Neural cell (in vitro differentiated cells): Measurements from ENCODE around the gene PTH1R. TPM values are rescaled to one million over a fixed set of nuclear protein-coding genes. Genes with fewer than 3 reads are reported as not detected.

ENCODE experiments used
- H2AFZ ChIP-seq: fragments of 200-600, 300-800 bp; sonication (generic), shearing (Covaris generic); 2 replicates; pipeline ENCODE4 v1.6.0; 2014; ENCODE audit warnings: low read depth, mild to moderate bottlenecking, antibody characterized with exemption, low read length, moderate library complexity
- H3F3A ChIP-seq: fragments of 200-600 bp; shearing (Covaris generic); 2 replicates; pipeline ENCODE4 v1.6.1; 2016; ENCODE audit warnings: mild to moderate bottlenecking, moderate library complexity, mixed read lengths, antibody characterized with exemption, low read length; ENCODE audit not compliant: insufficient read depth, poor library complexity, severe bottlenecking
- H3K27ac ChIP-seq: fragments of 200-600, 300-800 bp; sonication (generic), shearing (Covaris generic); 2 replicates; pipeline ENCODE4 v1.5.1; 2014; ENCODE audit warnings: mild to moderate bottlenecking, low read length, moderate library complexity
- H3K27me3 ChIP-seq: fragments of 300-800, 200-600 bp; sonication (generic), shearing (Covaris generic); 2 replicates; pipeline ENCODE4 v1.6.0; 2014; ENCODE audit warnings: mild to moderate bottlenecking, low read depth, low read length, moderate library complexity; ENCODE audit not compliant: insufficient read depth
- H3K36me3 ChIP-seq: fragments of 300-800, 200-600 bp; sonication (generic), shearing (Covaris generic); 2 replicates; pipeline ENCODE4 v1.5.1; 2014; ENCODE audit warnings: mild to moderate bottlenecking, antibody characterized with exemption, low read length, moderate library complexity; ENCODE audit not compliant: insufficient read depth
- H3K4me2 ChIP-seq: fragments of 300-800, 200-600 bp; sonication (generic), shearing (Covaris generic); 2 replicates; pipeline ENCODE4 v1.6.0; 2014; ENCODE audit warnings: mild to moderate bottlenecking, low read length
- H3K4me3 ChIP-seq: fragments of 300-800, 200-600 bp; sonication (generic), shearing (Covaris generic); 2 replicates; pipeline ENCODE4 v1.5.1; 2014; ENCODE audit warnings: mild to moderate bottlenecking, low read length, moderate library complexity
- H3K79me2 ChIP-seq: fragments of 200-600 bp; shearing (Covaris generic); replicated peaks from 2 replicates; pipeline ENCODE4 v1.6.0; 2014; ENCODE audit warnings: mild to moderate bottlenecking, low read length, moderate library complexity; ENCODE audit not compliant: insufficient read depth
- H3K9ac ChIP-seq: fragments of 300-800, 200-600 bp; sonication (generic), shearing (Covaris generic); 2 replicates; pipeline ENCODE4 v1.6.1; 2016; ENCODE audit warnings: mild to moderate bottlenecking, low read length, mixed read lengths
- H3K9me2 ChIP-seq: fragments of 200-600 bp; shearing (Covaris generic); 2 replicates; pipeline ENCODE4 v1.6.1; 2016; ENCODE audit warnings: mild to moderate bottlenecking, low read length, mixed read lengths; ENCODE audit not compliant: insufficient read depth
- H3K9me3 ChIP-seq: fragments of 200-600, 300-800 bp; sonication (generic), shearing (Covaris generic); 2 replicates; pipeline ENCODE4 v1.6.1; 2016; ENCODE audit warnings: mild to moderate bottlenecking, mixed run types, low read length, moderate library complexity, mixed read lengths
- H4K20me1 ChIP-seq: fragments of 200-600 bp; shearing (Covaris generic); 2 replicates; pipeline ENCODE4 v1.6.1; 2016; ENCODE audit warnings: mild to moderate bottlenecking, mixed run types; ENCODE audit not compliant: insufficient read depth
- EP300 ChIP-seq: fragments of 450-650 bp; conservative IDR thresholded peaks from 2 replicates; pipeline ENCODE4 v1.6.1; 2014; ENCODE audit warnings: antibody characterized with exemption, mild to moderate bottlenecking, moderate library complexity; ENCODE audit not compliant: poor library complexity, severe bottlenecking
- EZH2 ChIP-seq: fragments of 200-600, 300-800 bp; shearing (Covaris generic), sonication (generic); IDR thresholded peaks from 2 replicates; pipeline ENCODE4 v1.6.1; 2014; ENCODE audit warnings: antibody characterized with exemption, low read length, borderline replicate concordance, mild to moderate bottlenecking; ENCODE audit not compliant: insufficient read depth, poor library complexity, severe bottlenecking
- MXI1 ChIP-seq: fragments of 450-650 bp; conservative IDR thresholded peaks from 2 replicates; pipeline ENCODE4 v1.6.1; 2014; ENCODE audit warnings: antibody characterized with exemption, mild to moderate bottlenecking; ENCODE audit not compliant: poor library complexity, severe bottlenecking
- POLR2AphosphoS5 ChIP-seq: IDR thresholded peaks from 2 replicates; pipeline ENCODE4 v1.6.1; 2012
- RAD21 ChIP-seq: fragments of 450-650 bp; conservative IDR thresholded peaks from 2 replicates; pipeline ENCODE4 v1.6.1; 2014; ENCODE audit warnings: antibody characterized with exemption, mild to moderate bottlenecking, moderate library complexity
- SMC3 ChIP-seq: fragments of 450-650 bp; conservative IDR thresholded peaks from 2 replicates; pipeline ENCODE4 v1.6.1; 2014; ENCODE audit warnings: antibody characterized with exemption, mild to moderate bottlenecking, moderate library complexity; ENCODE audit not compliant: poor library complexity
- TAF1 ChIP-seq: IDR thresholded peaks from 2 replicates; pipeline ENCODE4 v1.6.1; 2012; ENCODE audit warnings: low read depth
- polyA plus RNA-seq: library from polyadenylated mRNA; depleted of rRNA; stranded (reverse); fragments of >200 nt; gene quantifications from 2 replicates; pipeline ENCODE4 v1.2.3, GENCODE V29; 2014
- TF ChIP-seq, protein P1 (sequence below): fragments of 450-650 bp; IDR thresholded peaks from 2 replicates; pipeline ENCODE4 v1.5.1; 2014; ENCODE audit warnings: antibody characterized with exemption, mild to moderate bottlenecking, moderate library complexity; ENCODE audit not compliant: poor library complexity, severe bottlenecking
- TF ChIP-seq, protein P2 (sequence below): IDR thresholded peaks from 2 replicates; pipeline ENCODE4 v1.6.1; 2012; ENCODE audit warnings: borderline replicate concordance

PTH1R gene
- polyA plus RNA-seq, 1 donor from 2014 or later, result not detected

DNA sequence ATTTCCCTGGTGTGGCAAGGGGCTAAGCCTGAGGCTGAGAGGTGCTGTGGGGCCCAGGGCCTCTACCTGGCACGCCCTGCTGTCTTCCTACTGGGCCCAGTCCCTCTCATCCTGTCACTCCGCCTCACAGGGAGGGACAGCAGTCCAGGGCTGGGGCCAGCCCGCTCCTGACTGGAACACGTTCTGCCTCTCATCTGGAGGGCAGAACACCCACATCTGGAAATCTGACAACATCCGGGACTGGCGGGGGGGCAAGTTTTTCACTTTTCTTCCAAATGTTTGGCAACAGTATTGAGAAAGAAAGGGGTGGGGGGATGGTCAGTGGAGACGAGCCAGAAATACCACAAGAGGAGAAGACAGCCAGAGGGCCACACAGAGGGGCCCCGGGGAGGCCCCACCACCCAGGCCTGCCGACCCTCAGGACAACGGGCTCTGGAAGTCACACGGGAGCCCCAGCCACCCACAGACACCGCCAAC is 12.5 kb upstream of the PTH1R start:
- H3K36me3 ChIP-seq, result no peaks in the 10 kb centered on the region
- no peak overlapping the region for H3K27ac ChIP-seq
- H3F3A ChIP-seq, result no peaks in the 10 kb centered on the region
- H3K9ac ChIP-seq, result no peak overlapping the region
- TF ChIP-seq TAF1 (no peak), POLR2AphosphoS5 (no peak), EP300 (no peak), MXI1 (no peak), SMC3 (no peak)
- no peaks in the 10 kb centered on the region for H3K79me2 ChIP-seq
- no peak overlapping the region for H3K4me2 ChIP-seq
- no peak overlapping the region for H2AFZ ChIP-seq
- H3K4me3 ChIP-seq, result no peak overlapping the region
- H3K9me3 ChIP-seq, result no peaks in the 10 kb centered on the region
- H4K20me1 ChIP-seq, result no peaks in the 10 kb centered on the region
- no peaks in the 10 kb centered on the region for H3K27me3 ChIP-seq
- H3K9me2 ChIP-seq, result no peaks in the 10 kb centered on the region

DNA sequence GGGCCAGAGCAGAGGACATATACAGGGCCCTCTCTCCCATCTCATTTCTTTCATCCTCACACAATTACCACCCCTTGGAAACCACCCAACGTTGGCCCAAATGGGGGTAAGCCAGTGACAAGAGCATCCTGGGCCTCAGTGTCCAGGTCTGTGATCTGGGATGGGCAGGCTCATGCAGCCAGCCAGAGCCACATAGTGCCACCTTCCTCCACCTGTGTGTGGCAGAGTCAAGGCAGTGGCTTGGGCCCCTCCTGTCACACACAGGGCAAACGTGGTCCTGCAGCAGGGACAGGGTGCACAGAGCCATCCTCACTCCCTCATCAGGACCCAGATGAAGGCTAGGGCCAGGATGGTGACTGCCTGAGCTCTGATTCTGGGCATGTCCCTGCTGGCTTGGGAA is 12.0 kb upstream of the PTH1R start:
- H3K9me2 ChIP-seq, result no peaks in the 10 kb centered on the region
- H3K79me2 ChIP-seq, result no peaks in the 10 kb centered on the region
- H3K27ac ChIP-seq, result no peak overlapping the region
- H4K20me1 ChIP-seq, result no peaks in the 10 kb centered on the region
- TF ChIP-seq SMC3 (no peak), RAD21 (no peak), TAF1 (no peak), EP300 (no peak), POLR2AphosphoS5 (no peak), EZH2 (no peak), MXI1 (no peak)
- TF ChIP-seq, protein P1, sequence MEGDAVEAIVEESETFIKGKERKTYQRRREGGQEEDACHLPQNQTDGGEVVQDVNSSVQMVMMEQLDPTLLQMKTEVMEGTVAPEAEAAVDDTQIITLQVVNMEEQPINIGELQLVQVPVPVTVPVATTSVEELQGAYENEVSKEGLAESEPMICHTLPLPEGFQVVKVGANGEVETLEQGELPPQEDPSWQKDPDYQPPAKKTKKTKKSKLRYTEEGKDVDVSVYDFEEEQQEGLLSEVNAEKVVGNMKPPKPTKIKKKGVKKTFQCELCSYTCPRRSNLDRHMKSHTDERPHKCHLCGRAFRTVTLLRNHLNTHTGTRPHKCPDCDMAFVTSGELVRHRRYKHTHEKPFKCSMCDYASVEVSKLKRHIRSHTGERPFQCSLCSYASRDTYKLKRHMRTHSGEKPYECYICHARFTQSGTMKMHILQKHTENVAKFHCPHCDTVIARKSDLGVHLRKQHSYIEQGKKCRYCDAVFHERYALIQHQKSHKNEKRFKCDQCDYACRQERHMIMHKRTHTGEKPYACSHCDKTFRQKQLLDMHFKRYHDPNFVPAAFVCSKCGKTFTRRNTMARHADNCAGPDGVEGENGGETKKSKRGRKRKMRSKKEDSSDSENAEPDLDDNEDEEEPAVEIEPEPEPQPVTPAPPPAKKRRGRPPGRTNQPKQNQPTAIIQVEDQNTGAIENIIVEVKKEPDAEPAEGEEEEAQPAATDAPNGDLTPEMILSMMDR, result no peak
- TF ChIP-seq, protein P2, sequence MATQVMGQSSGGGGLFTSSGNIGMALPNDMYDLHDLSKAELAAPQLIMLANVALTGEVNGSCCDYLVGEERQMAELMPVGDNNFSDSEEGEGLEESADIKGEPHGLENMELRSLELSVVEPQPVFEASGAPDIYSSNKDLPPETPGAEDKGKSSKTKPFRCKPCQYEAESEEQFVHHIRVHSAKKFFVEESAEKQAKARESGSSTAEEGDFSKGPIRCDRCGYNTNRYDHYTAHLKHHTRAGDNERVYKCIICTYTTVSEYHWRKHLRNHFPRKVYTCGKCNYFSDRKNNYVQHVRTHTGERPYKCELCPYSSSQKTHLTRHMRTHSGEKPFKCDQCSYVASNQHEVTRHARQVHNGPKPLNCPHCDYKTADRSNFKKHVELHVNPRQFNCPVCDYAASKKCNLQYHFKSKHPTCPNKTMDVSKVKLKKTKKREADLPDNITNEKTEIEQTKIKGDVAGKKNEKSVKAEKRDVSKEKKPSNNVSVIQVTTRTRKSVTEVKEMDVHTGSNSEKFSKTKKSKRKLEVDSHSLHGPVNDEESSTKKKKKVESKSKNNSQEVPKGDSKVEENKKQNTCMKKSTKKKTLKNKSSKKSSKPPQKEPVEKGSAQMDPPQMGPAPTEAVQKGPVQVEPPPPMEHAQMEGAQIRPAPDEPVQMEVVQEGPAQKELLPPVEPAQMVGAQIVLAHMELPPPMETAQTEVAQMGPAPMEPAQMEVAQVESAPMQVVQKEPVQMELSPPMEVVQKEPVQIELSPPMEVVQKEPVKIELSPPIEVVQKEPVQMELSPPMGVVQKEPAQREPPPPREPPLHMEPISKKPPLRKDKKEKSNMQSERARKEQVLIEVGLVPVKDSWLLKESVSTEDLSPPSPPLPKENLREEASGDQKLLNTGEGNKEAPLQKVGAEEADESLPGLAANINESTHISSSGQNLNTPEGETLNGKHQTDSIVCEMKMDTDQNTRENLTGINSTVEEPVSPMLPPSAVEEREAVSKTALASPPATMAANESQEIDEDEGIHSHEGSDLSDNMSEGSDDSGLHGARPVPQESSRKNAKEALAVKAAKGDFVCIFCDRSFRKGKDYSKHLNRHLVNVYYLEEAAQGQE, result no peak
- H3K9me3 ChIP-seq, result no peaks in the 10 kb centered on the region
- no peaks in the 10 kb centered on the region for H3F3A ChIP-seq
- no peak overlapping the region for H3K9ac ChIP-seq
- no peak overlapping the region for H2AFZ ChIP-seq
- no peak overlapping the region for H3K4me3 ChIP-seq
- H3K4me2 ChIP-seq, result no peak overlapping the region
- H3K27me3 ChIP-seq, result no peaks in the 10 kb centered on the region
- H3K36me3 ChIP-seq, result no peaks in the 10 kb centered on the region
